22Rv1 (cell line): ENCODE measurements around the gene MTOR.

ENCODE experiments used
- H3K27ac ChIP-seq: fragments of 450-650 bp; 2 replicates; pipeline ENCODE4 v1.5.1; 2017
- ZFX ChIP-seq: fragments of 450-650 bp; IDR thresholded peaks from 2 replicates; pipeline ENCODE4 v1.6.1; 2017; ENCODE audit warnings: antibody characterized with exemption, borderline replicate concordance
- TF ChIP-seq, protein P1 (sequence below): fragments of 450-650 bp; IDR thresholded peaks from 2 replicates; pipeline ENCODE4 v1.5.1; 2017; ENCODE audit warnings: mild to moderate bottlenecking

MTOR gene

DNA sequence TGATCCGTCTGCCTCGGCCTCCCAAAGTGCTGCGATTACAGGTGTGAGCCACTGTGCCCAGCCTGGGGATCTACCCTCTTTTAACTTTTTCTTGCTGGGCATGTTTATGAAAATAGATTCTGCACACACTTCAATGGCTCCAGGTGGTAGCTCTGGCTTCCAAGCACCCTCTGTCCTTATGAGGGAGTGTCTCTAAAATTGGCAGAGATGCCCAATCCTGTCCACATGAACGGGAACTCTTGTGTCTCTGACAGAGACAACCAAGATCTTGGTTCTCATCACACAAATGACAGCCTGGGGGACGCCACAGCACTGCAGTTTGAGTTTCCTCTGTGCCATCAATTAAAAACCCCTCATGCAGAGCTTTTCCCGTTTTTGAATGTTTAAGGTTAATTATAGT is 116.6 kb downstream of the MTOR start:
- H3K27ac ChIP-seq: no peak overlapping the region

DNA sequence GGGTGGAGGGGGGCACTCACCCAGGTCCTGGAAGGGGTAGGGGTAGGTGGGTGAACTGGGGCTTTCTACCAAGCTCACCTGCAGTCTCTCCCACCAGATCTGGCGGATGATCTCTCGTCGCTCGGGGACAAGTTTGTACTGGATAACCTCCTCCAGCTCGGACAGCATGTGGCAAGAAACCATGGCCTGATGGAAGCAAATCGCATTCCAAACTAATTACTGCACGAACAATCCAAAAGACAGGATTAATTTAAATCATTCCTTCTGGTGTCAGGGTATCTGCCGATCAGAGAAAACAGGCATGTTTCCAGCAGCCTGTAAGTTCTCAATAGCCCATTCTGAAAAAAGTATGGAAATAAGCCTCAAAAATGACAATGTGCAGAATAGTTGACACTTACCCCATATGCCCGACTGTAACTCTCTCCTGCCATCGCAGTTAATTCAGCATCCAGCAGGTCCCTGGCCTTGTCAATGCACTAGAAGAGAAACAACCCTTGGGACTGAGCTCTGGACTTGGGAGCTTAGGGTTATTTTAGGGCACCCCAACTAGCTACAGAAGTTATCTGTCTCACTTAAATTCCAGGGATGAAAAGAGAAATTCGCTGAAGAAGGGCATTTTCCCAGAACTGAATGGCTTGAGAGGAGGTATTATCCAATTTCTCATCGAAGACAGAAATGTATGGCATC is 117.6 kb downstream of the MTOR start:
- no peak overlapping the region for H3K27ac ChIP-seq
- TF ChIP-seq, protein P1, sequence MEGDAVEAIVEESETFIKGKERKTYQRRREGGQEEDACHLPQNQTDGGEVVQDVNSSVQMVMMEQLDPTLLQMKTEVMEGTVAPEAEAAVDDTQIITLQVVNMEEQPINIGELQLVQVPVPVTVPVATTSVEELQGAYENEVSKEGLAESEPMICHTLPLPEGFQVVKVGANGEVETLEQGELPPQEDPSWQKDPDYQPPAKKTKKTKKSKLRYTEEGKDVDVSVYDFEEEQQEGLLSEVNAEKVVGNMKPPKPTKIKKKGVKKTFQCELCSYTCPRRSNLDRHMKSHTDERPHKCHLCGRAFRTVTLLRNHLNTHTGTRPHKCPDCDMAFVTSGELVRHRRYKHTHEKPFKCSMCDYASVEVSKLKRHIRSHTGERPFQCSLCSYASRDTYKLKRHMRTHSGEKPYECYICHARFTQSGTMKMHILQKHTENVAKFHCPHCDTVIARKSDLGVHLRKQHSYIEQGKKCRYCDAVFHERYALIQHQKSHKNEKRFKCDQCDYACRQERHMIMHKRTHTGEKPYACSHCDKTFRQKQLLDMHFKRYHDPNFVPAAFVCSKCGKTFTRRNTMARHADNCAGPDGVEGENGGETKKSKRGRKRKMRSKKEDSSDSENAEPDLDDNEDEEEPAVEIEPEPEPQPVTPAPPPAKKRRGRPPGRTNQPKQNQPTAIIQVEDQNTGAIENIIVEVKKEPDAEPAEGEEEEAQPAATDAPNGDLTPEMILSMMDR: no peak
- TF ChIP-seq ZFX: no peak

More for the DNA sequence above, 116.6 kb downstream of the MTOR start:
- TF ChIP-seq, protein P1: no peak
- no peak for TF ChIP-seq ZFX

DNA sequence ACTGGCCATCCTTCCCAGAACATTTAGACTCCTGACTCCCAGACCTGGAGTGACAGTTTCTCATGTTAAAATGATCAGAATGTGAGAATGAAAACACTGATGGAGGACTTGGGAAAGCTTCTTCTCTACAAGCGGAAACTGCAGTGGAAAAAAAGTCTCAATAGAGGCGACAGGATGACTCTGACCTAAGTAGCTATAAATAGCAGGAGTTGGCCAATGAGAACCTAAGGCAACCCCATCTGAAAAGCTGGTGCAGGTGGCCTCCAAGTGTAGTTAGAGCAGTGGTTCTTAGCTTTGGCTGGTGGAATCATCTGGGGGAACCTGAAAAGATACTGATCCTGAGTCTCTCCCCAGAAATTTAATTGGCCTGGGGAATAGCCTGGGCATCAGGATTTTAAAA is 118.4 kb downstream of the MTOR start:
- no peak for TF ChIP-seq ZFX
- TF ChIP-seq, protein P1: no peak
- no peak overlapping the region for H3K27ac ChIP-seq

DNA sequence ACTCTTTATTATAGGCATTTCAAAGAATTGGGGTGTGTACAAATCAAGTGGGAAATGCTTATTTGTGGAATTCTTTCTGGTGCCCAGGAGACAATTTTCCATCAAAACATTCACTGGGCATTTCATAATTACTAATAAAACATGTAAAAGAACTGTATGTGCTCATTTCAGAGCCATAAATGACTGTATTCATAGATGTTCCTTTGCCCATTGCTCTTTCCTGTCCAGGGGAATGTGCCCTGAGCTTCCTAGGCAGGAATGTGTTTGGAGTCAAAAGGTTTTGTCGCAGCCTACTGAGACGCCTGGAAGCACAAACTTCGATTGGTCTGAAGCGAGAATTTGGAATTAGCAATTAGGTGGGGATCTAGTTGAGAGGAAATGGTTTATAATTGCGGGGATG is 119.0 kb downstream of the MTOR start:
- TF ChIP-seq ZFX: no peak
- TF ChIP-seq, protein P1: no peak
- H3K27ac ChIP-seq: no peak overlapping the region

DNA sequence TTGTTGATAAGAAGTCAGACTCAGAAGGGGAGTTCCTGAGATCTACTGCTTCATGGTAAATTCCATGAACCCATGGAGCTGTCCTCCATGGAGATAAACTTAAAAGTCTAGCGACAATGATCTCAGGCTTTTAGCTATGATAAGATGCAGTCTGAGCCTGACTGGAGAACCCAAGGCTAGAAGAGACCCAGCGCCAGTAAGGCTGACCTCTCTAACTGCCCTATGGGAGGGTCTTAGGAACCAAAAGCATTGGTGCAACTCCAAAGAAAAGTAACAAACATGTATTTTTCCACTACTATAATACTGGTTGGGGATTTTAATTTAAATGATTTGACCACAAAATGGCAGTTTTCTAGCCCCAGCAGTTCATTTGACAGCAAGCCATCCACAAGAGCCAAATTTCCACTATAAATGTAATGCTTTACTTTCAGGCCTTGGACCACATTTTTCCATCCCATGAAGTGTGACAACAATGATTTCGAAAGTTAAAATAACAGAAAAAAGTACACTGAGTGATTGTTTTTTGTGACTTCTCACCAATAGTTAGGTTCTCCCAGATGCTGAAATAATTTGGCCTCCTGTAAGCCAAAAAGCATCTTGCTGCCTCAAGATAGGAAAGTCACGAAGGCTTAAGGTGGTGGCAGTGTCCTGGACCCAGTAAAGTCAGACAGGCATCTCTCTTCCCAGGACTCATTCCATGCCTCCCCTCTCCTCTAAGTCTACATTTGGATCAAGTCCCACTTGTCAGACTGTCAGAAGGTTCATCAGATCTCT is 119.5 kb downstream of the MTOR start:
- TF ChIP-seq, protein P1: no peak
- no peak for TF ChIP-seq ZFX
- H3K27ac ChIP-seq: no peak overlapping the region

DNA sequence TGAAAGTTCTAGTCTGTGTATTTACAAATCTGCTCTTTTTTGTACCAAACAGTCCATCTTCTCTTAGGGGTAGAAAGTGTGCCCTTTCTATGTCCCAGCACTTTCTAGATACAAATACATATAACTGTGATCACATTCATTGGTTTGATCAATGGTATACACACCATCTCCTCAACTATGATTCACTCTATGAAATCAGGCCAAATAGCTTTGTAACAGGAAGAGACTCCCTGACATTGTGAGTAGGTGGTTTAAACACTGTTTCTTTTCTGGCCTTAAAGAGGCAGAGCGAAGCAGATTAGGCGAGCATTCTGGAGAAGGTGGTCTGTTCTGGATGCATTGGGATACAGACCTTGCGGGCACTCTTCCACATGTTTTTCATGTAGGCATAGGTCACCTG is 123.4 kb downstream of the MTOR start:
- TF ChIP-seq, protein P1: no peak
- TF ChIP-seq ZFX: no peak
- no peak overlapping the region for H3K27ac ChIP-seq

DNA sequence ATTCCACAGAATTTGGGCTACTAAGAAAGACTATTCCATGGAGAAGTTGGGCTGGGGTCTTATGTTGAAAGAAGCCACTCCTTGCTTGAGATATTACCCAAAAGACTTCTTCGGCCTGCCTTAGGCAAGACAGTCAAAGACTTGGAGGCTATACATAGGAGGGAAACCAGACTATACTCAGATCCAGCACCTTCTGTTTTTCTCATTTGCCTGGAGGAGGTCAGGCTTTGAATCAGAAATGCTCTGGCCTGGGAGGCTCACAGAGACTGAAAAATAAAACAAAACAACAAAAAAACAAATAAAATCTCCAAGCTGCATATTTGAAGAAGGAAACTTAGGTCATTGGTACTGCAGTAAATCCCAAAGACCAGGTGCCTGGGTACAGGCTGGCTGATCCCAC is 124.3 kb downstream of the MTOR start:
- H3K27ac ChIP-seq: no peak overlapping the region
- TF ChIP-seq, protein P1: no peak
- TF ChIP-seq ZFX: no peak
